Measurements from ENCODE around the gene STAG2. TPM values are rescaled to one million over a fixed set of nuclear protein-coding genes. Genes with fewer than 3 reads are reported as not detected.

Gene STAG2
- total RNA-seq, 2 donors from 2014 or later: 82.1 to 89.5 TPM

- DNase-seq (no peak), ATAC-seq (replicated peaks in 1 of 2) (no peak)
- no peaks in the 10 kb centered on the region for H3K36me3 Mint-ChIP-seq (ENCODE audit: insufficient read depth in 2 of 2)
- H3K4me1 Mint-ChIP-seq (ENCODE audit: low read depth): peaks cover 32% of the 10 kb centered on the region
- H3K9me3 Mint-ChIP-seq: no peaks in the 10 kb centered on the region
- peak overlapping the region in 1 of 2 donors; percentile 22 for H3K4me3 Mint-ChIP-seq
- no peaks in the 10 kb centered on the region for H3K27me3 Mint-ChIP-seq (ENCODE audit: low read depth)
- H3K27ac Mint-ChIP-seq: peak overlapping the region; percentile 85
Measured at GRCh38 chrX:123988423-123989111, 27.1 kb downstream of the STAG2 start.

- Mint-ChIP-seq H3K36me3 (ENCODE audit: insufficient read depth in 2 of 2) (no peaks in the 10 kb centered on the region), H3K27me3 (ENCODE audit: low read depth) (no peaks in the 10 kb centered on the region), H3K27ac (no peak overlapping the region), H3K4me1 (ENCODE audit: low read depth) (peaks cover 33% of the 10 kb centered on the region), H3K4me3 (no peak overlapping the region), H3K9me3 (no peaks in the 10 kb centered on the region)
- no peak for DNase-seq
- no peak for ATAC-seq (replicated peaks in 1 of 2)
Measured at GRCh38 chrX:123989235-123989634, 27.7 kb downstream of the STAG2 start.

- H3K27ac Mint-ChIP-seq: peak overlapping the region; percentile 87
- H3K4me3 Mint-ChIP-seq: peak overlapping the region in 1 of 2 donors; percentile 28
- H3K36me3 Mint-ChIP-seq (ENCODE audit: insufficient read depth in 2 of 2): no peaks in the 10 kb centered on the region
- peaks cover 42% of the 10 kb centered on the region for H3K4me1 Mint-ChIP-seq (ENCODE audit: low read depth)
- ATAC-seq (replicated peaks in 1 of 2): no peak
- H3K9me3 Mint-ChIP-seq: no peaks in the 10 kb centered on the region
- DNase-seq: no peak
- no peaks in the 10 kb centered on the region for H3K27me3 Mint-ChIP-seq (ENCODE audit: low read depth)
Measured at GRCh38 chrX:123990169-123990568, 28.7 kb downstream of the STAG2 start.

GRCh38 chrX:123990602-123991001 is 29.1 kb downstream of the STAG2 start:
- Mint-ChIP-seq H3K4me3 (peak overlapping the region in 1 of 2 donors; percentile 28), H3K9me3 (no peaks in the 10 kb centered on the region), H3K36me3 (ENCODE audit: insufficient read depth in 2 of 2) (no peaks in the 10 kb centered on the region), H3K27ac (peak overlapping the region; percentile 87), H3K4me1 (ENCODE audit: low read depth) (peaks cover 46% of the 10 kb centered on the region), H3K27me3 (ENCODE audit: low read depth) (no peaks in the 10 kb centered on the region)
- ATAC-seq (replicated peaks in 1 of 2): no peak
- no peak for DNase-seq

GRCh38 chrX:123993326-123993725 is 31.8 kb downstream of the STAG2 start:
- H3K27ac Mint-ChIP-seq: no peak overlapping the region
- H3K4me3 Mint-ChIP-seq: no peak overlapping the region

GRCh38 chrX:123993904-123994635 is 32.6 kb downstream of the STAG2 start:
- DNase-seq (no peak), ATAC-seq (replicated peaks in 1 of 2) (no peak)
- Mint-ChIP-seq H3K27me3 (ENCODE audit: low read depth) (no peaks in the 10 kb centered on the region), H3K4me3 (no peak overlapping the region), H3K4me1 (ENCODE audit: low read depth) (peaks cover 41% of the 10 kb centered on the region), H3K36me3 (ENCODE audit: insufficient read depth in 2 of 2) (peaks cover 2 to 4% of the 10 kb centered on the region in 2 donors), H3K27ac (peak overlapping the region; percentile 42), H3K9me3 (no peaks in the 10 kb centered on the region)

More at GRCh38 chrX:123993326-123993725, 31.8 kb downstream of the STAG2 start:
- peaks cover 48% of the 10 kb centered on the region for H3K4me1 Mint-ChIP-seq (ENCODE audit: low read depth)
- no peaks in the 10 kb centered on the region for H3K27me3 Mint-ChIP-seq (ENCODE audit: low read depth)
- no peak for DNase-seq
- ATAC-seq (replicated peaks in 1 of 2): no peak
- peaks cover 2 to 3% of the 10 kb centered on the region in 2 donors for H3K36me3 Mint-ChIP-seq (ENCODE audit: insufficient read depth in 2 of 2)
- no peaks in the 10 kb centered on the region for H3K9me3 Mint-ChIP-seq

- ATAC-seq (replicated peaks in 1 of 2) (no peak), DNase-seq (no peak)
- Mint-ChIP-seq H3K9me3 (no peaks in the 10 kb centered on the region), H3K27ac (peak overlapping the region; percentile 42), H3K36me3 (ENCODE audit: insufficient read depth in 2 of 2) (peaks cover 2 to 4% of the 10 kb centered on the region in 2 donors), H3K4me1 (ENCODE audit: low read depth) (peaks cover 39% of the 10 kb centered on the region), H3K4me3 (no peak overlapping the region), H3K27me3 (ENCODE audit: low read depth) (no peaks in the 10 kb centered on the region)
Measured at GRCh38 chrX:123994730-123995129, 33.2 kb downstream of the STAG2 start.

GRCh38 chrX:124001581-124001980 is 40.1 kb downstream of the STAG2 start:
- H3K36me3 Mint-ChIP-seq (ENCODE audit: insufficient read depth in 2 of 2): peaks cover 0 to 4% of the 10 kb centered on the region in 2 donors

GRCh38 chrX:124005228-124005627 is 43.7 kb downstream of the STAG2 start:
- Mint-ChIP-seq H3K27me3 (ENCODE audit: low read depth) (peaks cover 9% of the 10 kb centered on the region), H3K4me1 (ENCODE audit: low read depth) (peaks cover 64% of the 10 kb centered on the region), H3K9me3 (no peaks in the 10 kb centered on the region), H3K4me3 (peak overlapping the region in 1 of 2 donors; percentile 57), H3K27ac (no peak overlapping the region), H3K36me3 (ENCODE audit: insufficient read depth in 2 of 2) (no peaks in the 10 kb centered on the region)
- DNase-seq (no peak), ATAC-seq (replicated peaks in 1 of 2) (peak; percentile 69 to 81)

More at GRCh38 chrX:124001581-124001980, 40.1 kb downstream of the STAG2 start:
- peak in 1 of 2 donors; percentile 31 for ATAC-seq (replicated peaks in 1 of 2)
- H3K9me3 Mint-ChIP-seq: no peaks in the 10 kb centered on the region
- H3K27me3 Mint-ChIP-seq (ENCODE audit: low read depth): no peaks in the 10 kb centered on the region
- DNase-seq: no peak
- peaks cover 37% of the 10 kb centered on the region for H3K4me1 Mint-ChIP-seq (ENCODE audit: low read depth)
- no peak overlapping the region for H3K27ac Mint-ChIP-seq
- no peak overlapping the region for H3K4me3 Mint-ChIP-seq

- ATAC-seq (replicated peaks in 1 of 2) (peak; percentile 81 to 85), DNase-seq (no peak)
- peak overlapping the region; percentile 40 to 60 for H3K4me3 Mint-ChIP-seq
- H3K36me3 Mint-ChIP-seq (ENCODE audit: insufficient read depth in 2 of 2): no peaks in the 10 kb centered on the region
- H3K27me3 Mint-ChIP-seq (ENCODE audit: low read depth): peaks cover 9% of the 10 kb centered on the region
- no peaks in the 10 kb centered on the region for H3K9me3 Mint-ChIP-seq
- H3K27ac Mint-ChIP-seq: no peak overlapping the region
- peaks cover 40% of the 10 kb centered on the region for H3K4me1 Mint-ChIP-seq (ENCODE audit: low read depth)
Measured at GRCh38 chrX:124010157-124010556, 48.7 kb downstream of the STAG2 start.

GRCh38 chrX:124010566-124010965 is 49.1 kb downstream of the STAG2 start:
- H3K4me1 Mint-ChIP-seq (ENCODE audit: low read depth): peaks cover 36% of the 10 kb centered on the region
- no peak for DNase-seq

GRCh38 chrX:124015721-124016120 is 54.2 kb downstream of the STAG2 start:
- Mint-ChIP-seq H3K27ac (no peak overlapping the region), H3K4me1 (ENCODE audit: low read depth) (peaks cover 15% of the 10 kb centered on the region), H3K27me3 (ENCODE audit: low read depth) (no peaks in the 10 kb centered on the region), H3K36me3 (ENCODE audit: insufficient read depth in 2 of 2) (no peaks in the 10 kb centered on the region), H3K4me3 (no peak overlapping the region), H3K9me3 (no peaks in the 10 kb centered on the region)
- no peak for DNase-seq
- ATAC-seq (replicated peaks in 1 of 2): no peak

More at GRCh38 chrX:124010566-124010965, 49.1 kb downstream of the STAG2 start:
- Mint-ChIP-seq H3K9me3 (no peaks in the 10 kb centered on the region), H3K27ac (no peak overlapping the region), H3K36me3 (ENCODE audit: insufficient read depth in 2 of 2) (no peaks in the 10 kb centered on the region), H3K27me3 (ENCODE audit: low read depth) (peaks cover 9% of the 10 kb centered on the region), H3K4me3 (peak overlapping the region; percentile 40 to 60)
- ATAC-seq (replicated peaks in 1 of 2): no peak

- H3K4me3 Mint-ChIP-seq: no peak overlapping the region
- H3K4me1 Mint-ChIP-seq (ENCODE audit: low read depth): peaks cover 20% of the 10 kb centered on the region
- no peak for DNase-seq
- no peak for ATAC-seq (replicated peaks in 1 of 2)
- H3K9me3 Mint-ChIP-seq: no peaks in the 10 kb centered on the region
- H3K36me3 Mint-ChIP-seq (ENCODE audit: insufficient read depth in 2 of 2): no peaks in the 10 kb centered on the region
- H3K27ac Mint-ChIP-seq: no peak overlapping the region
- H3K27me3 Mint-ChIP-seq (ENCODE audit: low read depth): no peaks in the 10 kb centered on the region
Measured at GRCh38 chrX:124016825-124017224, 55.3 kb downstream of the STAG2 start.

All from activated T-cell treated with anti-CD3 and anti-CD28 coated beads, Interleukin-2, amount 50 U/mL, for 72 hours (primary cell).